Caco-2 (cell line): Measurements from ENCODE around the gene TGM4. TPM values are rescaled to one million over a fixed set of nuclear protein-coding genes. Genes with fewer than 3 reads are reported as not detected.

Source experiments
- BruUV-seq: library from RNA; stranded (reverse); fragments of 400-500 nt; replicated peaks from 2 replicates; lab custom pipeline; 2021; lab: Mats Ljungman, UMichigan
- CTCF ChIA-PET: fragments of 300-600 bp; sonication (Branson Sonifier 250); formaldehyde crosslinking; loops from one replicate; lab custom pipeline; 2022; ENCODE audit warnings: antibody characterized with exemption; lab: Charles Lee
- POLR2A ChIA-PET: fragments of 300-600 bp; sonication (Branson Sonifier 250); formaldehyde crosslinking; loops from one replicate; lab custom pipeline; 2022; ENCODE audit warnings: antibody characterized with exemption; lab: Charles Lee
- DNase-seq, 2 experiments: peaks; one replicate each; pipeline versions ENCODE4 v3.0.0 to v3.0.0-alpha.2; 2020 to 2022
- H3K27me3 ChIP-seq: replicated peaks from 2 replicates; pipeline ENCODE4 v1.6.0; 2011; ENCODE audit warnings: low read length; ENCODE audit not compliant: control insufficient read depth, insufficient read depth
- H3K36me3 ChIP-seq: 2 replicates; pipeline ENCODE4 v1.5.1; 2011; ENCODE audit warnings: low read length; ENCODE audit not compliant: control insufficient read depth, insufficient read depth
- H3K4me1 ChIP-seq: fragments of 250-450 bp; sonication (Bioruptor Pico); 2 replicates; pipeline ENCODE4 v1.5.1; 2020; ENCODE audit warnings: mild to moderate bottlenecking
- H3K4me3 ChIP-seq: 2 replicates; pipeline ENCODE4 v1.5.1; 2011; ENCODE audit warnings: low read depth, mild to moderate bottlenecking, control low read depth, low read length
- H3K9me3 ChIP-seq: fragments of 250-450 bp; sonication (Bioruptor Pico); 2 replicates; pipeline ENCODE4 v1.5.1; 2020; ENCODE audit warnings: mild to moderate bottlenecking, moderate library complexity
- H3K27ac Mint-ChIP-seq: one replicate; pipeline ENCODE4 v1.8.0; 2022; ENCODE audit warnings: mixed read lengths; ENCODE audit not compliant: unreplicated experiment
- H3K27me3 Mint-ChIP-seq: one replicate; pipeline ENCODE4 v1.8.0; 2022; ENCODE audit warnings: mixed read lengths; ENCODE audit not compliant: insufficient read depth, unreplicated experiment
- H3K36me3 Mint-ChIP-seq: one replicate; pipeline ENCODE4 v1.8.0; 2022; ENCODE audit warnings: mild to moderate bottlenecking, mixed read lengths; ENCODE audit not compliant: insufficient read depth, unreplicated experiment
- H3K4me1 Mint-ChIP-seq: one replicate; pipeline ENCODE4 v1.8.0; 2022; ENCODE audit warnings: low read depth, mixed read lengths; ENCODE audit not compliant: unreplicated experiment
- H3K4me3 Mint-ChIP-seq: one replicate; pipeline ENCODE4 v1.8.0; 2022; ENCODE audit warnings: mild to moderate bottlenecking, moderate library complexity, mixed read lengths; ENCODE audit not compliant: unreplicated experiment
- H3K9me3 Mint-ChIP-seq: one replicate; pipeline ENCODE4 v1.8.0; 2022; ENCODE audit warnings: mixed read lengths; ENCODE audit not compliant: unreplicated experiment
- intact Hi-C: fragments of 100-400 bp; cut with micrococcal nuclease; formaldehyde crosslinking; loops from one replicate; pipeline ENCODE4 v1.10.0; 2022; ENCODE audit not compliant: unreplicated experiment
- total RNA-seq: library from RNA; stranded (reverse); gene quantifications from 2 replicates; pipeline ENCODE4 v1.2.3, GENCODE V29; 2022
- TF ChIP-seq, protein P1 (sequence below), 2 experiments: fragments of 200-600 bp in 1 of 2; IDR thresholded peaks; 1 replicate in 1 of 2; 2 replicates in 1 of 2; pipeline versions ENCODE4 v1.5.1 to v1.8.0; 2011 to 2022; ENCODE audit warnings: antibody characterized with exemption in 1 of 2, control low read depth in 1 of 2, inconsistent platforms in 1 of 2, low read depth in 1 of 2, low read length in 1 of 2, mild to moderate bottlenecking in 1 of 2, moderate library complexity in 1 of 2; ENCODE audit not compliant: insufficient read depth in 1 of 2, severe bottlenecking in 1 of 2, unreplicated experiment in 1 of 2

Gene TGM4
- total RNA-seq, 1 experiment from 2014 or later, result not detected

DNA sequence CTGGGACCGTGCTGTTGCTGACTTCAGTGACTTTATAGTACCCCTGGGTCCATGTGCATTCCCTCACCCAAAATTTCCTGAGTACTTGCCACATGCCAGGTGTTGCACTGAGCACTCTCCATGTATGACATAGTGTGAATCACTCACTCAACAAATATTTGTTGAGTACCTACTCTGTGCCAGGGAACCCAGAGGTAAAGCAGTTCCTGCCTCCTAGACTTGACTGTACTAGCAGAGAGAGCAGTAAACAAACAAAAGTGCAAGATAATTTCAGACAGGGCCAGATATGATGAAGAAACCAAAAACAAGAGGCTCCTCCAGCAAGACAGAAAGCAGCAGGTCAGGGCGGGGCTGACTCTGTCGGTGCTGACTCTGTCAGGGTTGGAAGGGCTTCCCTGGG lies 12.2 kb downstream of the TGM4 start:
- H3K27me3 Mint-ChIP-seq, result no peaks in the 10 kb centered on the region
- no peaks in the 10 kb centered on the region for H3K9me3 Mint-ChIP-seq
- peaks cover 7% of the 10 kb centered on the region for H3K4me1 Mint-ChIP-seq
- no peak overlapping the region for H3K27ac Mint-ChIP-seq
- intact Hi-C loops, result no loop called here
- BruUV-seq, result no TSS peak
- TF ChIP-seq, protein P1, sequence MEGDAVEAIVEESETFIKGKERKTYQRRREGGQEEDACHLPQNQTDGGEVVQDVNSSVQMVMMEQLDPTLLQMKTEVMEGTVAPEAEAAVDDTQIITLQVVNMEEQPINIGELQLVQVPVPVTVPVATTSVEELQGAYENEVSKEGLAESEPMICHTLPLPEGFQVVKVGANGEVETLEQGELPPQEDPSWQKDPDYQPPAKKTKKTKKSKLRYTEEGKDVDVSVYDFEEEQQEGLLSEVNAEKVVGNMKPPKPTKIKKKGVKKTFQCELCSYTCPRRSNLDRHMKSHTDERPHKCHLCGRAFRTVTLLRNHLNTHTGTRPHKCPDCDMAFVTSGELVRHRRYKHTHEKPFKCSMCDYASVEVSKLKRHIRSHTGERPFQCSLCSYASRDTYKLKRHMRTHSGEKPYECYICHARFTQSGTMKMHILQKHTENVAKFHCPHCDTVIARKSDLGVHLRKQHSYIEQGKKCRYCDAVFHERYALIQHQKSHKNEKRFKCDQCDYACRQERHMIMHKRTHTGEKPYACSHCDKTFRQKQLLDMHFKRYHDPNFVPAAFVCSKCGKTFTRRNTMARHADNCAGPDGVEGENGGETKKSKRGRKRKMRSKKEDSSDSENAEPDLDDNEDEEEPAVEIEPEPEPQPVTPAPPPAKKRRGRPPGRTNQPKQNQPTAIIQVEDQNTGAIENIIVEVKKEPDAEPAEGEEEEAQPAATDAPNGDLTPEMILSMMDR (IDR thresholded peaks at IDR 0.05; ENCODE audit: insufficient read depth in 1 of 2, low read depth in 1 of 2, low read length in 1 of 2, severe bottlenecking in 1 of 2, unreplicated experiment in 1 of 2), result no peak
- H3K4me3 Mint-ChIP-seq, result no peak overlapping the region
- Histone ChIP-seq H3K9me3 (no peaks in the 10 kb centered on the region), H3K4me1 (no peaks in the 10 kb centered on the region), H3K27me3 (no peaks in the 10 kb centered on the region), H3K36me3 (no peaks in the 10 kb centered on the region), H3K4me3 (no peak overlapping the region)
- no peaks in the 10 kb centered on the region for H3K36me3 Mint-ChIP-seq
- ChIA-PET CTCF (no interaction called here), POLR2A (no interaction called here)
- DNase-seq, result no peak

DNA sequence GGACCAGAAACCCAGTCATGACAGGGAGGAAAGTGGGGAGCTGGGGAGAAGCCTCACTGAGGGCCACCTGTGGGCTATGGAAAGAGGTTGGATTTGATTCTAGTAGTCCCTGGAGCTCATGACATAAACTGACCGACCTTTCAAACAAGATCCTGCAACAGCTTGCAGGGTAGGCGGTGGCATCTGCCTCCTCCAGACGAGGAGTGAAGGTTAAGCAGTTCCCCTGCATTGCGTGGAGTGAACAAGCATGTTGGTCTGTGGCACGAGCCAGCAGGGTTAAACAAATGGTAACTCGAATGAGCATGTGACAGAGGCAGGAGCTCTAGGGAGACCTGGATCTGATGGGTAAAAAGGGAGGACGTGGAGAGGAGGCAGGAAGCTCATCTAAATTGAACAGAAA lies 12.7 kb downstream of the TGM4 start:
- TF ChIP-seq, protein P1 (IDR thresholded peaks at IDR 0.05; ENCODE audit: insufficient read depth in 1 of 2, low read depth in 1 of 2, low read length in 1 of 2, severe bottlenecking in 1 of 2, unreplicated experiment in 1 of 2), result no peak
- intact Hi-C loops, result no loop called here
- Mint-ChIP-seq H3K27me3 (no peaks in the 10 kb centered on the region), H3K27ac (no peak overlapping the region), H3K4me1 (peaks cover 7% of the 10 kb centered on the region), H3K36me3 (no peaks in the 10 kb centered on the region), H3K4me3 (no peak overlapping the region), H3K9me3 (no peaks in the 10 kb centered on the region)
- no TSS peak for BruUV-seq
- H3K36me3 ChIP-seq, result no peaks in the 10 kb centered on the region
- H3K4me3 ChIP-seq, result no peak overlapping the region
- POLR2A ChIA-PET, result no interaction called here
- no peak for DNase-seq
- H3K27me3 ChIP-seq, result no peaks in the 10 kb centered on the region
- CTCF ChIA-PET, result no interaction called here
- no peaks in the 10 kb centered on the region for H3K9me3 ChIP-seq
- no peaks in the 10 kb centered on the region for H3K4me1 ChIP-seq

DNA sequence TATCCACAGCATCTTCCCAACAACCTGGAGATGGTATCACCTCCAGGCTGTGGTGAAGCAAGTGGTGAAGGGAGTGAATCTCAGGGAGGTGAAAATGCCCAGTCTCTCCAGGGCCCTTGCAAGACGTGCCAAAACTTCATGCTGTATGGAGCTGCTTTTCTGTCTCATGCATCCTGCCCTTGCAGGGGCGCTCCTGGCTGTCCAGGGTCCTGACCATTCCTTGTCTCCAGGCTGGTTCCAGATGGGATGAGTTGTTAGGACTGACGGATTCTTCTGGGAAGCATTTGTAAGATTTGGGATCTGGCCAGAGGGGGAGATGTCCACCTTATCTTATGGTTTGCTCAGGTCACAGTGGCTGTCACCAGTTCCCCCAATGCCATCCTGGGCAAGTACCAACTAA lies 15.8 kb downstream of the TGM4 start:
- ChIA-PET POLR2A (no interaction called here), CTCF (no interaction called here)
- no peak overlapping the region for H3K4me3 ChIP-seq
- Mint-ChIP-seq H3K27ac (no peak overlapping the region), H3K27me3 (no peaks in the 10 kb centered on the region), H3K4me3 (no peak overlapping the region), H3K36me3 (no peaks in the 10 kb centered on the region), H3K4me1 (peaks cover 6% of the 10 kb centered on the region), H3K9me3 (no peaks in the 10 kb centered on the region)
- H3K4me1 ChIP-seq, result no peaks in the 10 kb centered on the region
- DNase-seq, result no peak
- intact Hi-C loops, result no loop called here
- TF ChIP-seq, protein P1 (IDR thresholded peaks at IDR 0.05; ENCODE audit: insufficient read depth in 1 of 2, low read depth in 1 of 2, low read length in 1 of 2, severe bottlenecking in 1 of 2, unreplicated experiment in 1 of 2), result no peak
- H3K27me3 ChIP-seq, result no peaks in the 10 kb centered on the region
- no peaks in the 10 kb centered on the region for H3K36me3 ChIP-seq
- H3K9me3 ChIP-seq, result no peaks in the 10 kb centered on the region
- no TSS peak for BruUV-seq
